ENCODE results near the gene ECE1. TPM values are rescaled to one million over a fixed set of nuclear protein-coding genes. Genes with fewer than 3 reads are reported as not detected.

Gene ECE1
- total and polyA plus RNA-seq, 2 of the 13 experiments (the other 11 are each of a cell fraction or from before 2014, with no cell fraction given), result 13.5 to 21.2 TPM

DNA sequence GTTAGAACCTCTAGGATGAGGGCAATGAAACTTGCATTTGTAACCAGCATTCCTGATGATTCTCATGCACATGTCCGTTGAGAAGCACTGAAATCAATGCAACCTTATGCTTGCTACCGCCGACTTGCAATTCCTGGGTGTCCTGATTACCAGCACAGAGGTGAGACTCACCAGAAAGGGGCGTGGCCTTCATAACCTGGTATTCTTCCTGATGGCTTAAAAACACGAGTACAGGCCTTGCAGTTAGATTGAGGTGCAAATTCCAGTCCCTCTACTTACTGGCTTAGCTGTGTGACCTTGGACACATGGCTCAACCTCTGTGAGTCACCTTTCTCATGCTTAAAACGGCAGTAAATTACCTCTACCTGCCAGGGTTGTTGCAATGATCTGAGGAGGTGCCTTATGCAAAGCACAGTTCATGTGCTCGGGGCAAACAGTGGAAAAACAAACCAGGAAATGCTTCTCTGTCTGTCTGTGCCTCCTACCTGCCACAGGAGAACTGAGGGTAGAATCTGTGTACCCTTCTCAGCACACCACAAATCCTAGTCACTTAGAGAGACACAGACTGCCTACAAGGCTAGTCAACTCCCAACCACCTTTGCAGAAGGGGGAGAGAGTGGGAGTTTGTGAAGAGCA is 39.1 kb upstream of the ECE1 start (continued):
- TF ChIP-seq, protein P1, sequence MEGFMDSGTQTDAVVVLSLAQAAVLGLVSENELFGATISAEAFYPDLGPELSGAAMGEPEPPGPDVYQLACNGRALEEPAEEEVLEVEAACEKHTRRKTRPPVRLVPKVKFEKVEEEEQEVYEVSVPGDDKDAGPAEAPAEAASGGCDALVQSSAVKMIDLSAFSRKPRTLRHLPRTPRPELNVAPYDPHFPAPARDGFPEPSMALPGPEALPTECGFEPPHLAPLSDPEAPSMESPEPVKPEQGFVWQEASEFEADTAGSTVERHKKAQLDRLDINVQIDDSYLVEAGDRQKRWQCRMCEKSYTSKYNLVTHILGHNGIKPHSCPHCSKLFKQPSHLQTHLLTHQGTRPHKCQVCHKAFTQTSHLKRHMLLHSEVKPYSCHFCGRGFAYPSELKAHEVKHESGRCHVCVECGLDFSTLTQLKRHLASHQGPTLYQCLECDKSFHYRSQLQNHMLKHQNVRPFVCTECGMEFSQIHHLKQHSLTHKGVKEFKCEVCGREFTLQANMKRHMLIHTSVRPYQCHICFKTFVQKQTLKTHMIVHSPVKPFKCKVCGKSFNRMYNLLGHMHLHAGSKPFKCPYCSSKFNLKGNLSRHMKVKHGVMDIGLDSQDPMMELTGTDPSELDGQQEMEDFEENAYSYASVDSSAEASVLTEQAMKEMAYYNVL (CRISPR knock-in tag; IDR thresholded peaks at IDR 0.05; ENCODE audit: borderline replicate concordance), result peak; percentile 75; the same call in 1 of the 2 replicates
- TF ChIP-seq TCF12 (IDR thresholded peaks at IDR 0.05) (no peak), TCF12 (CRISPR knock-in tag; IDR thresholded peaks at IDR 0.05) (0 out of 2 replicates have a peak, but pooled peaks have one; percentile 58), GPN1 (CRISPR knock-in tag; IDR thresholded peaks at IDR 0.05; ENCODE audit: borderline replicate concordance) (no peak), DPF2 (CRISPR knock-in tag; IDR thresholded peaks at IDR 0.05; ENCODE audit: borderline replicate concordance, low read depth) (peak; percentile 85), REXO4 (CRISPR knock-in tag; IDR thresholded peaks at IDR 0.05; ENCODE audit: borderline replicate concordance) (no peak), IRF2 (CRISPR knock-in tag; IDR thresholded peaks at IDR 0.05) (peak; percentile 82), MEIS2 (CRISPR knock-in tag; IDR thresholded peaks at IDR 0.05) (peak; percentile 95), ZNF792 (CRISPR knock-in tag; IDR thresholded peaks at IDR 0.05) (peak; percentile 70; the same call in 1 of the 2 replicates), ZNF260 (CRISPR knock-in tag; IDR thresholded peaks at IDR 0.05; ENCODE audit: borderline replicate concordance, low read depth) (no peak), SOX13 (IDR thresholded peaks at IDR 0.05) (no peak), SOX13 (CRISPR knock-in tag; conservative IDR thresholded peaks at IDR 0.05 in 1 of 2, IDR thresholded peaks at IDR 0.05 in 1 of 2) (peak in 1 of 2 experiments; percentile 78; a peak in 2 of 4 replicates), SPEN (CRISPR knock-in tag; IDR thresholded peaks at IDR 0.05; ENCODE audit: low read depth) (peak; percentile 29; the same call in 1 of the 2 replicates), SIX4 (CRISPR knock-in tag; IDR thresholded peaks at IDR 0.05) (peak; percentile 75; the same call in 1 of the 2 replicates), ZNF670 (CRISPR knock-in tag; IDR thresholded peaks at IDR 0.05; ENCODE audit: borderline replicate concordance) (peak; percentile 16; the same call in 1 of the 2 replicates), DR1 (CRISPR knock-in tag; IDR thresholded peaks at IDR 0.05) (peak; percentile 48; the same call in 1 of the 2 replicates), KAT8 (CRISPR knock-in tag; IDR thresholded peaks at IDR 0.05) (peak; percentile 76; the same call in 1 of the 2 replicates), ZNF331 (CRISPR knock-in tag; IDR thresholded peaks at IDR 0.05) (peak; percentile 72)
- TF ChIP-seq, protein P2, sequence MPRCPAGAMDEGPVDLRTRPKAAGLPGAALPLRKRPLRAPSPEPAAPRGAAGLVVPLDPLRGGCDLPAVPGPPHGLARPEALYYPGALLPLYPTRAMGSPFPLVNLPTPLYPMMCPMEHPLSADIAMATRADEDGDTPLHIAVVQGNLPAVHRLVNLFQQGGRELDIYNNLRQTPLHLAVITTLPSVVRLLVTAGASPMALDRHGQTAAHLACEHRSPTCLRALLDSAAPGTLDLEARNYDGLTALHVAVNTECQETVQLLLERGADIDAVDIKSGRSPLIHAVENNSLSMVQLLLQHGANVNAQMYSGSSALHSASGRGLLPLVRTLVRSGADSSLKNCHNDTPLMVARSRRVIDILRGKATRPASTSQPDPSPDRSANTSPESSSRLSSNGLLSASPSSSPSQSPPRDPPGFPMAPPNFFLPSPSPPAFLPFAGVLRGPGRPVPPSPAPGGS (CRISPR knock-in tag; IDR thresholded peaks at IDR 0.05), result no peak; the same call in 1 of the 2 replicates
- TF ChIP-seq, protein P3, sequence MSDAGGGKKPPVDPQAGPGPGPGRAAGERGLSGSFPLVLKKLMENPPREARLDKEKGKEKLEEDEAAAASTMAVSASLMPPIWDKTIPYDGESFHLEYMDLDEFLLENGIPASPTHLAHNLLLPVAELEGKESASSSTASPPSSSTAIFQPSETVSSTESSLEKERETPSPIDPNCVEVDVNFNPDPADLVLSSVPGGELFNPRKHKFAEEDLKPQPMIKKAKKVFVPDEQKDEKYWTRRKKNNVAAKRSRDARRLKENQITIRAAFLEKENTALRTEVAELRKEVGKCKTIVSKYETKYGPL (CRISPR knock-in tag; IDR thresholded peaks at IDR 0.05), result 0 out of 2 replicates have a peak, but pooled peaks have one; percentile 37
- TF ChIP-seq, protein P4, sequence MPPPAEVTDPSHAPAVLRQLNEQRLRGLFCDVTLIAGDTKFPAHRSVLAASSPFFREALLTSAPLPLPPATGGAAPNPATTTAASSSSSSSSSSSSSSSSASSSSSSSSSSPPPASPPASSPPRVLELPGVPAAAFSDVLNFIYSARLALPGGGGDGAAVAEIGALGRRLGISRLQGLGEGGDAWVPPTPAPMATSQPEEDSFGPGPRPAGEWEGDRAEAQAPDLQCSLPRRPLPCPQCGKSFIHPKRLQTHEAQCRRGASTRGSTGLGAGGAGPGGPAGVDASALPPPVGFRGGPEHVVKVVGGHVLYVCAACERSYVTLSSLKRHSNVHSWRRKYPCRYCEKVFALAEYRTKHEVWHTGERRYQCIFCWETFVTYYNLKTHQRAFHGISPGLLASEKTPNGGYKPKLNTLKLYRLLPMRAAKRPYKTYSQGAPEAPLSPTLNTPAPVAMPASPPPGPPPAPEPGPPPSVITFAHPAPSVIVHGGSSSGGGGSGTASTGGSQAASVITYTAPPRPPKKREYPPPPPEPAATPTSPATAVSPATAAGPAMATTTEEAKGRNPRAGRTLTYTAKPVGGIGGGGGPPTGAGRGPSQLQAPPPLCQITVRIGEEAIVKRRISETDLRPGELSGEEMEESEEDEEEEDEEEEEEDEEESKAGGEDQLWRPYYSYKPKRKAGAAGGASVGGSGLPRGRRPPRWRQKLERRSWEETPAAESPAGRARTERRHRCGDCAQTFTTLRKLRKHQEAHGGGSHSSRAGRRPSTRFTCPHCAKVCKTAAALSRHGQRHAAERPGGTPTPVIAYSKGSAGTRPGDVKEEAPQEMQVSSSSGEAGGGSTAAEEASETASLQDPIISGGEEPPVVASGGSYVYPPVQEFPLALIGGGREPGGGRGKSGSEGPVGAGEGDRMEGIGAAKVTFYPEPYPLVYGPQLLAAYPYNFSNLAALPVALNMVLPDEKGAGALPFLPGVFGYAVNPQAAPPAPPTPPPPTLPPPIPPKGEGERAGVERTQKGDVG (CRISPR knock-in tag; IDR thresholded peaks at IDR 0.05; ENCODE audit: borderline replicate concordance), result peak; percentile 83; the same call in 1 of the 2 replicates
- TF ChIP-seq, protein P5, sequence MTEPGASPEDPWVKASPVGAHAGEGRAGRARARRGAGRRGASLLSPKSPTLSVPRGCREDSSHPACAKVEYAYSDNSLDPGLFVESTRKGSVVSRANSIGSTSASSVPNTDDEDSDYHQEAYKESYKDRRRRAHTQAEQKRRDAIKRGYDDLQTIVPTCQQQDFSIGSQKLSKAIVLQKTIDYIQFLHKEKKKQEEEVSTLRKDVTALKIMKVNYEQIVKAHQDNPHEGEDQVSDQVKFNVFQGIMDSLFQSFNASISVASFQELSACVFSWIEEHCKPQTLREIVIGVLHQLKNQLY (CRISPR knock-in tag; IDR thresholded peaks at IDR 0.05), result peak; percentile 82; the same call in 1 of the 2 replicates

Measured in HepG2 (cell line).